IMR-90 (cell line): Measurements from ENCODE around the gene CLTRN. TPM values are rescaled to one million over a fixed set of nuclear protein-coding genes. Genes with fewer than 3 reads are reported as not detected.

Experiments used
- ATAC-seq: fragments of 200-7000 bp; cut with Tn5 transposase; 2 replicates; pipeline ENCODE4 v1.9.1; 2020; ENCODE audit warnings: low read depth, mild to moderate bottlenecking, moderate library complexity
- BruUV-seq: library from RNA; stranded (reverse); fragments of 400-500 nt; replicated peaks from 2 replicates; lab custom pipeline; 2021; lab: Mats Ljungman, UMichigan
- CTCF ChIA-PET: fragments of 300-600 bp; formaldehyde crosslinking; extraction: SDS; loops from one replicate; lab custom pipeline; 2021; ENCODE audit warnings: antibody characterized with exemption; lab: Yijun Ruan, JAX
- POLR2A ChIA-PET: fragments of 300-600 bp; sonication (Branson Sonifier 250); formaldehyde crosslinking; loops from one replicate; lab custom pipeline; 2022; ENCODE audit warnings: antibody characterized with exemption; ENCODE audit not compliant: unreplicated experiment; lab: Charles Lee
- DNase-seq: peaks from one replicate; pipeline ENCODE4 v3.0.0; 2013
- H2AFZ ChIP-seq: replicated peaks from 2 replicates; pipeline ENCODE3; 2013; ENCODE audit warnings: low read length, mild to moderate bottlenecking; ENCODE audit not compliant: poor library complexity
- H2AK5ac ChIP-seq: 2 replicates; pipeline ENCODE4 v1.6.1; 2013; ENCODE audit warnings: low read depth, low read length, inconsistent platforms
- H2AK9ac ChIP-seq: replicated peaks from 2 replicates; pipeline ENCODE3; 2013; ENCODE audit warnings: mild to moderate bottlenecking, low read depth, low read length, moderate library complexity; ENCODE audit not compliant: poor library complexity
- H2BK120ac ChIP-seq: 2 replicates; pipeline ENCODE4 v1.6.1; 2013; ENCODE audit warnings: low read depth, low read length, inconsistent platforms
- H2BK15ac ChIP-seq: 3 replicates; pipeline ENCODE4 v1.6.1; 2013; ENCODE audit warnings: low read depth, low read length, inconsistent platforms
- H2BK20ac ChIP-seq: 2 replicates; pipeline ENCODE4 v1.6.1; 2013; ENCODE audit warnings: low read depth, mild to moderate bottlenecking, inconsistent platforms, low read length, moderate library complexity
- H2BK5ac ChIP-seq: 2 replicates; pipeline ENCODE4 v1.6.1; 2013; ENCODE audit warnings: mild to moderate bottlenecking, low read depth, low read length, inconsistent platforms; ENCODE audit not compliant: poor library complexity, severe bottlenecking
- H3K14ac ChIP-seq: replicated peaks from 2 replicates; pipeline ENCODE4 v1.6.1; 2013; ENCODE audit warnings: low read depth, low read length, inconsistent platforms
- H3K18ac ChIP-seq: 2 replicates; pipeline ENCODE4 v1.6.1; 2013; ENCODE audit warnings: low read depth, low read length, control low read depth
- H3K23ac ChIP-seq: 2 replicates; pipeline ENCODE4 v1.6.1; 2013; ENCODE audit warnings: low read depth, low read length, inconsistent platforms
- H3K27ac ChIP-seq: 2 replicates; pipeline ENCODE4 v1.5.1; 2013; ENCODE audit warnings: mild to moderate bottlenecking, control low read depth, low read length; ENCODE audit not compliant: insufficient read depth
- H3K27me3 ChIP-seq: 2 replicates; pipeline ENCODE4 v1.6.1; 2013; ENCODE audit warnings: low read length; ENCODE audit not compliant: control insufficient read depth, insufficient read depth
- H3K36me3 ChIP-seq: 2 replicates; pipeline ENCODE4 v1.6.1; 2013; ENCODE audit warnings: low read length, mixed read lengths; ENCODE audit not compliant: control insufficient read depth, insufficient read depth
- H3K4ac ChIP-seq: 2 replicates; pipeline ENCODE4 v1.6.1; 2013; ENCODE audit warnings: low read depth, low read length, inconsistent platforms
- H3K4me1 ChIP-seq: 2 replicates; pipeline ENCODE4 v1.6.1; 2013; ENCODE audit warnings: low read length, mixed read lengths; ENCODE audit not compliant: control insufficient read depth, insufficient read depth
- H3K4me2 ChIP-seq: 2 replicates; pipeline ENCODE4 v1.6.1; 2013; ENCODE audit warnings: low read depth, mild to moderate bottlenecking, control low read depth, low read length, moderate library complexity
- H3K4me3 ChIP-seq: 2 replicates; pipeline ENCODE4 v1.5.1; 2013; ENCODE audit warnings: low read depth, mild to moderate bottlenecking, control low read depth, low read length, moderate library complexity; ENCODE audit not compliant: insufficient read depth
- H3K56ac ChIP-seq: 2 replicates; pipeline ENCODE4 v1.6.1; 2013; ENCODE audit warnings: low read length, inconsistent platforms; ENCODE audit not compliant: insufficient read depth; ENCODE audit errors: extremely low read depth
- H3K79me1 ChIP-seq, 2 experiments: 2 replicates each; pipeline ENCODE4 v1.6.1; 2013; ENCODE audit warnings: low read length in 2 of 2, inconsistent platforms in 1 of 2, low read depth in 1 of 2
- H3K9ac ChIP-seq: 2 replicates; pipeline ENCODE4 v1.6.1; 2013; ENCODE audit warnings: low read depth, low read length, control low read depth
- H3K9me1 ChIP-seq: 2 replicates; pipeline ENCODE4 v1.6.1; 2013; ENCODE audit warnings: low read length, inconsistent platforms; ENCODE audit not compliant: insufficient read depth
- H3K9me3 ChIP-seq: 2 replicates; pipeline ENCODE4 v1.6.1; 2013; ENCODE audit warnings: low read length; ENCODE audit not compliant: control insufficient read depth, insufficient read depth
- H4K20me1 ChIP-seq: 2 replicates; pipeline ENCODE4 v1.6.1; 2013; ENCODE audit warnings: low read length, inconsistent platforms; ENCODE audit not compliant: insufficient read depth
- H4K5ac ChIP-seq: 2 replicates; pipeline ENCODE4 v1.6.1; 2013; ENCODE audit warnings: mild to moderate bottlenecking, low read depth, low read length, control low read depth
- H4K8ac ChIP-seq, 2 experiments: 2 replicates each; pipeline ENCODE4 v1.6.1; 2013; ENCODE audit warnings: low read depth in 2 of 2, low read length in 2 of 2, control low read depth in 1 of 2, inconsistent platforms in 1 of 2
- H4K91ac ChIP-seq: 2 replicates; pipeline ENCODE4 v1.6.1; 2013; ENCODE audit warnings: low read depth, low read length, inconsistent platforms; ENCODE audit not compliant: insufficient read depth
- FOS ChIP-seq: fragments of 150-350 bp; IDR thresholded peaks from 2 replicates; pipeline ENCODE4 v1.6.1; 2016; ENCODE audit warnings: low read depth, low read length
- RFX5 ChIP-seq: IDR thresholded peaks from 2 replicates; pipeline ENCODE4 v1.8.0; 2012; ENCODE audit warnings: low read depth, mild to moderate bottlenecking, low read length, moderate library complexity
- USF2 ChIP-seq: fragments of 150-350 bp; IDR thresholded peaks from 2 replicates; pipeline ENCODE4 v1.6.1; 2017; ENCODE audit warnings: mild to moderate bottlenecking, antibody characterized with exemption, low read length, low read depth
- dilution Hi-C: fragments of 300-500 bp; cut with HindIII; formaldehyde crosslinking; loops from one replicate; pipeline ENCODE4 v1.14.3; 2018; ENCODE audit warnings: low sequenced_read_pairs; ENCODE audit not compliant: unreplicated experiment
- in situ Hi-C: fragments of 300-500 bp; cut with MboI; formaldehyde crosslinking; loops from 3 replicates; pipeline ENCODE4 v1.14.3; 2019; ENCODE audit warnings: low sequenced_read_pairs, inconsistent platforms, mixed read lengths
- intact Hi-C: fragments of 100-400 bp; cut with micrococcal nuclease; formaldehyde crosslinking; loops from 2 replicates; pipeline ENCODE4 v1.10.0; 2022
- polyA plus RNA-seq, 3 experiments: library from polyadenylated mRNA; depleted of rRNA; stranded (reverse); fragments of >200 nt; gene quantifications; 2 replicates each; pipeline ENCODE4 v1.2.3, GENCODE V29; 2012; ENCODE audit warnings: low replicate concordance in 1 of 3
- total RNA-seq: library from RNA; depleted of rRNA; stranded (reverse); fragments of >200 nt; gene quantifications from 2 replicates; pipeline ENCODE4 v1.2.3, GENCODE V29; 2012

Gene CLTRN
- total and polyA plus RNA-seq, 2 of the 4 experiments (the other 2 are of a cell fraction) = under 0.01 to 0.17 TPM

- H3K4ac ChIP-seq = no peak overlapping the region
- CTCF ChIA-PET = interaction anchor here (0.6 to 1.3 kb wide), 3 partner anchors 9 to 699 kb away, joined by 3 to 5 read pairs (median 4); no protein-coding TSS in a partner anchor
- intact Hi-C loops = no loop called here
- no peak overlapping the region for H3K4me3 ChIP-seq
- H3K79me1 ChIP-seq = no peaks in the 10 kb centered on the region
- no peak overlapping the region for H2BK15ac ChIP-seq
- TF ChIP-seq USF2 (no peak), FOS (no peak), RFX5 (no peak)
- no peak overlapping the region for H3K23ac ChIP-seq
- H3K27ac ChIP-seq = no peak overlapping the region
- no peak overlapping the region for H3K4me2 ChIP-seq
- no peaks in the 10 kb centered on the region for H3K9me3 ChIP-seq
- no peak overlapping the region for H3K56ac ChIP-seq
- no peaks in the 10 kb centered on the region for H3K4me1 ChIP-seq
- no peak overlapping the region for H2BK5ac ChIP-seq
- H2BK120ac ChIP-seq = no peak overlapping the region
- BruUV-seq = no TSS peak
- in situ Hi-C loops = no loop called here
- no peak overlapping the region for H2AK5ac ChIP-seq
- POLR2A ChIA-PET = no interaction called here
- no peaks in the 10 kb centered on the region for H4K20me1 ChIP-seq
- H4K5ac ChIP-seq = no peak overlapping the region
- H4K8ac ChIP-seq = no peak overlapping the region
- no peak overlapping the region for H2BK20ac ChIP-seq
- dilution Hi-C loops = no loop called here
- DNase-seq (no peak), ATAC-seq (no peak)
- peaks cover 10% of the 10 kb centered on the region for H3K27me3 ChIP-seq
- no peak overlapping the region for H3K9ac ChIP-seq
- no peak overlapping the region for H3K18ac ChIP-seq
- H4K91ac ChIP-seq = no peak overlapping the region
- no peaks in the 10 kb centered on the region for H3K9me1 ChIP-seq
- H2AFZ ChIP-seq = no peak overlapping the region
- no peak overlapping the region for H2AK9ac ChIP-seq
- H3K14ac ChIP-seq = no peak overlapping the region
- no peaks in the 10 kb centered on the region for H3K36me3 ChIP-seq
Measured at GRCh38 chrX:15600049-15600448, 64.6 kb downstream of the CLTRN start.
